ENCODE results near the gene ATF7. TPM values are rescaled to one million over a fixed set of nuclear protein-coding genes. Genes with fewer than 3 reads are reported as not detected.

ATF7 gene
- total and polyA plus RNA-seq, 2 of the 13 experiments (the other 11 are each of a cell fraction or from before 2014, with no cell fraction given): 9.6 to 16.2 TPM

GRCh38 chr12:53659011-53659551 is 32.9 kb upstream of the ATF7 start (continued):
- TF ChIP-seq UBTF (CRISPR knock-in tag; IDR thresholded peaks at IDR 0.05) (no peak), ZFP36 (IDR thresholded peaks at IDR 0.05; ENCODE audit: borderline replicate concordance, low read depth, low read length, partially characterized antibody) (no peak), SETDB1 (CRISPR knock-in tag; IDR thresholded peaks at IDR 0.05; ENCODE audit: borderline replicate concordance) (no peak), ZNF143 (CRISPR knock-in tag; IDR thresholded peaks at IDR 0.05) (no peak), AKAP8 (CRISPR knock-in tag; IDR thresholded peaks at IDR 0.05) (no peak), KDM4B (CRISPR knock-in tag; IDR thresholded peaks at IDR 0.05) (peak; percentile 79; the same call in 1 of the 2 replicates), XBP1 (CRISPR knock-in tag; IDR thresholded peaks at IDR 0.05) (no peak), RCOR2 (CRISPR knock-in tag; IDR thresholded peaks at IDR 0.05) (peak; percentile 71), ELF3 (CRISPR knock-in tag; IDR thresholded peaks at IDR 0.05) (peak; percentile 79), DNMT3B (CRISPR knock-in tag; conservative IDR thresholded peaks at IDR 0.05) (0 out of 2 replicates have a peak, but pooled peaks have one; percentile 41), ETS1 (CRISPR knock-in tag; IDR thresholded peaks at IDR 0.05) (no peak), ZNF83 (CRISPR knock-in tag; IDR thresholded peaks at IDR 0.05; ENCODE audit: borderline replicate concordance) (no peak), ZNF761 (CRISPR knock-in tag; conservative IDR thresholded peaks at IDR 0.05) (no peak), FOXK1 (CRISPR knock-in tag; IDR thresholded peaks at IDR 0.05; ENCODE audit: borderline replicate concordance, low read depth) (peak; percentile 50; the same call in 1 of the 2 replicates), MAX (IDR thresholded peaks at IDR 0.05) (no peak), FOXO1 (CRISPR knock-in tag; IDR thresholded peaks at IDR 0.05) (peak; percentile 67; the same call in 1 of the 2 replicates), ZNF737 (CRISPR knock-in tag; IDR thresholded peaks at IDR 0.05; ENCODE audit: borderline replicate concordance) (no peak), ZNF44 (CRISPR knock-in tag; IDR thresholded peaks at IDR 0.05) (0 out of 2 replicates have a peak, but pooled peaks have one; percentile 18), ZNF510 (CRISPR knock-in tag; IDR thresholded peaks at IDR 0.05; ENCODE audit: low read depth) (no peak), AGO2 (optimal IDR thresholded peaks at IDR 0.05; ENCODE audit: low read depth, low read length) (no peak), ZNF792 (CRISPR knock-in tag; IDR thresholded peaks at IDR 0.05) (peak; percentile 55; the same call in 1 of the 2 replicates), ZNF749 (CRISPR knock-in tag; IDR thresholded peaks at IDR 0.05; ENCODE audit: borderline replicate concordance) (no peak), ZMAT5 (CRISPR knock-in tag; IDR thresholded peaks at IDR 0.05; ENCODE audit: borderline replicate concordance, low read depth) (no peak), SP140L (CRISPR knock-in tag; IDR thresholded peaks at IDR 0.05; ENCODE audit: borderline replicate concordance) (0 out of 2 replicates have a peak, but pooled peaks have one; percentile 34), HMG20B (CRISPR knock-in tag; conservative IDR thresholded peaks at IDR 0.05) (no peak), RFX1 (IDR thresholded peaks at IDR 0.05) (no peak), AGO1 (IDR thresholded peaks at IDR 0.05; ENCODE audit: low read depth, low read length, poor library complexity, severe bottlenecking) (no peak), GTF2F1 (IDR thresholded peaks at IDR 0.05; ENCODE audit: low read length) (no peak), JUNB (CRISPR knock-in tag; IDR thresholded peaks at IDR 0.05; ENCODE audit: borderline replicate concordance) (no peak), ZBTB21 (CRISPR knock-in tag; IDR thresholded peaks at IDR 0.05) (0 out of 2 replicates have a peak, but pooled peaks have one; percentile 40)

Measured in HepG2 (cell line).